Measurements from ENCODE around the gene TSHR.
"Not testable (repeated sequence)": the region's sequence is repeated elsewhere in the genome, so short reads cannot be mapped to it uniquely, and the experiment has no call there.

TSHR gene

DNA sequence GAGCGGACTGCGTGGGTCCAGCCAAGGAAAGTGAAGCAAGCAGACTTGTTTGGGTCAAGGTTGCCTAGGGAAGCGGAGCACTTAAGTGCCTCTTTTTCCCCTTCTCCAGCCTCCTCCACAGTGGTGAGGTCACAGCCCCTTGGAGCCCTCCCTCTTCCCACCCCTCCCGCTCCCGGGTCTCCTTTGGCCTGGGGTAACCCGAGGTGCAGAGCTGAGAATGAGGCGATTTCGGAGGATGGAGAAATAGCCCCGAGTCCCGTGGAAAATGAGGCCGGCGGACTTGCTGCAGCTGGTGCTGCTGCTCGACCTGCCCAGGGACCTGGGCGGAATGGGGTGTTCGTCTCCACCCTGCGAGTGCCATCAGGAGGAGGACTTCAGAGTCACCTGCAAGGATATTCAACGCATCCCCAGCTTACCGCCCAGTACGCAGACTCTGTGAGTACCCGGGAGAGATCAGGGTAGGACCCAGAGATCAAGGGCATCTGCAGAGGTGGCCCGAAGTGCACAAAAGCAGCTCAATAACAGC, at the start of gene TSHR:
Gene TSHR, plus strand, starts transcription at position 206 of the 526 bp plus-strand sequence. Its CDS starts 60 bp downstream, at position 266.
- DNase-seq (ENCODE audit: low read depth in 2 of 2, low spot score in 1 of 2), result no peak

DNA sequence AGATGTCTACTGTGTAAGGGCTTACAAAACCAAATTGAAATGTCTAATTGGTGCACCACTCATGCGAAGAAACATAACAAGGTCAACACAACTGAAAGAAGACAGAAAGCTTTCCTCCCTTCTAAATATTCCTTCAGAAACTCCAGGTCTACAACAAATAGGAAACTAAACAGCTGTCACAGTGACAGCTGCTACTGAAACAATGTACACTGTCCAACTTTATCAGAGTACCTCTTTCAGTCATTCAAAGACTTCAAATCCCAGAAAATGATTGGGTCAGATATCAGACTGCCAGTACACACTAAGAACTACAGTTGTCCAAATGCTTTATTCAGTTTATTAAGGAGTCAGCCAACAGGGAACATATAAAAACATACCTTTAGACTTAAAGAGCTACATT, 49.1 kb upstream of the TSHR start:
- DNase-seq (ENCODE audit: low read depth in 2 of 2, low spot score in 1 of 2), result no peak

DNA sequence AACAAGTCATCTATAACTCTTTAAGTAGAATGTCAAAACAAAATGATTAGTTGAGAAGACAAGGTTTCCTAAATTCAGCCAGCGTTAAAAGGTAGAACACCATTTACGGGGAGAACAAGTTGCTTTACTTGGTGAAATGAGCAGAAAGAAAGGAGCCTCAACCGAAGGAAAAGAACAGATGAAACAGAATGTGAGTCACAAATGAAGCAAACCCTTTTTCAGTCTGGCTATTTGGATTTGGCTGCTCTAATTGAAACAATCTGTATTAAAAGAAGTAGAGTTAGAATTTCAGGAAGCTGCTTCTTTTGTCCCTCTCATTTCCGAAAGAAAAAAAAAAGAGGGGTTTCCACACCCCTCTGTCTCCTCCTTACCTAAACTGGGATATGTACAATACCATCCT, 48.5 kb upstream of the TSHR start:
- DNase-seq (ENCODE audit: low read depth in 2 of 2, low spot score in 1 of 2), result no peak

DNA sequence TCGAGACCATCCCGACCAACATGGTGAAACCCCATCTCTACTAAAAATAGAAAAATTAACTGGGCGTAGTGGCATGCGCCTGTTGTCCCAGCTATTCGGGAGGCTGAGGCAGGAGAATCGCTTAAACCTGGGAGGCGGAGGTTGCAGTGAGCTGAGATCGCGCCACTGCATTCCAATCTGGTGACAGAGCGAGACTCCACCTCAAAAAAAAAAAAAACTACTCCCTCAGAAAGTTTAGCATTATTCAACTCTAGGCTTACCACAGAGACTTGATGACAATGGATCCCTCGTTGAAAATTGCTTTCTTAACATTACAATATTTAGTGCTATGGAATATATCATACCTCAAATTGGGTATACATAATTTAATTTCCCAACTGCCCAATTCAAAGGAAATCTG, 43.4 kb upstream of the TSHR start:
- not testable (repeated sequence) for DNase-seq (ENCODE audit: low read depth in 2 of 2, low spot score in 1 of 2)

DNA sequence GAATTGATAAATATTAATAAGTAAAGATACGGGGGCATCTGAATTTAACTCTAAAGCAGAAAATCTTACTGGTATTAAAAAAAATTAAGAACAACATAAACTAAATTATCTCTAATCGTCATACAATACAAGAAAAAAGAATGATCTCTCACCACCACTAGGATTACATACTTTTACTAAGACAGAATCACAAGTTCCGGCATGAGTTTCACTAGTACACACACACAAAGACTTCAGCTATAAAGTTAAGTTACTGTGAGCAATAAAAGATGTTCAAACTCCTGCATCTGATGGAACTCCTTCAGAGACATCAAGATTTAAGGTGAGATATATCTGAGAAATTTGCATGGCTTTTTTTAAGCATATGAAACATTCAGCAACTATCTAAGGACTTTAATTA, 35.8 kb upstream of the TSHR start:
- DNase-seq (ENCODE audit: low read depth in 2 of 2, low spot score in 1 of 2), result no peak

DNA sequence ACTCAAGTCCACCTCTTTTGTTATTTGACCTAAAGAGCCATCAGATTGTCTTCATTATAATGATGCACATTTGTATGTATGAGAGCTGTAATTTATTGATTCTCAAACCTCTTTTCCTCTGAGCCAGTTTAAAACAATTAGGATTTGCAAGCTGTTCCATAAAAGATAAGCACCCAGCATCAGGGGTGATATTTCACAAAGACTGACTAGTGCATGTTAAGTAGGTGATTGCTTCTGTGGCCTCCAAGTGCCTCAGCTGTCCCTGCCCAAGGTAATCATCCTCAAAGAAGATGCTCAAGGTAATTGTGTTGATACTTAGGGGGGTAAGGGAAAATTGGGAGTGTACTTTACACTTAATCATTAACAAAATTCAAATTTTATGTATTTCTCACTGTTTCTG, 32.1 kb upstream of the TSHR start:
- DNase-seq (ENCODE audit: low read depth in 2 of 2, low spot score in 1 of 2), result no peak

DNA sequence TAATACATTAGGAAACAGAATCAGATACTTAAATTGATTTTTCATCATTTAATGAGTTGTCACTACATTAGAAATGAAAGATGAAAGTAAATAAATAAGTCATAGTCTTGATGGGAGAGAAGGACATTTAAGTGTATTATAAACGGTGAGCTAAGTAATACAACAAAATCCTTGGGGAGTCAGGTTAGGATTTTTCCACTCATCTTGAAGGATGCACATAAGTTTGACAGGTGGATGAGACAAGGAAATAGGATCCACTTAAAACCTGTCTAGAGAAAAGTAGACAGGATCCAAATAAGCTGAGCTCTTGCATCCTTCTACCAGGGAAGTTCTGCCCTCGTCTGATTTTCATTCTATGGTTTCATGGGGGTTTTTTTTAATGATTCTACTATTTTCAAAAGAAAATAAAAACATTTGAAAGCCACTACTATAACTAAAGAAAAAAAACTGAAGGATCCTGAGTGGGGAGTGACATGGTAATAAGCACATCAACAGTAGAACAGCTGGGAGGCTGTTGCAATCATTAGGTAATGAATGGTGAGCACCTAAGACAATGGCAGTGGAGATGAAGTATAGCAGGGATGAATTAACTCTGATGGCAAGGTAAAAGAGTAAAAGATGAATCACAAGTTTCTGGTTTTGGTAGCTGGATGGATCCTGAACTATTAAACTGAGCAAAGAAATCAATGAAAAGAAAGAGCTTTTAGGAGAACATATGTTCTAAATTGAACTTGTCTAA, 30.9 kb upstream of the TSHR start:
- DNase-seq (ENCODE audit: low read depth in 2 of 2, low spot score in 1 of 2), result no peak

DNA sequence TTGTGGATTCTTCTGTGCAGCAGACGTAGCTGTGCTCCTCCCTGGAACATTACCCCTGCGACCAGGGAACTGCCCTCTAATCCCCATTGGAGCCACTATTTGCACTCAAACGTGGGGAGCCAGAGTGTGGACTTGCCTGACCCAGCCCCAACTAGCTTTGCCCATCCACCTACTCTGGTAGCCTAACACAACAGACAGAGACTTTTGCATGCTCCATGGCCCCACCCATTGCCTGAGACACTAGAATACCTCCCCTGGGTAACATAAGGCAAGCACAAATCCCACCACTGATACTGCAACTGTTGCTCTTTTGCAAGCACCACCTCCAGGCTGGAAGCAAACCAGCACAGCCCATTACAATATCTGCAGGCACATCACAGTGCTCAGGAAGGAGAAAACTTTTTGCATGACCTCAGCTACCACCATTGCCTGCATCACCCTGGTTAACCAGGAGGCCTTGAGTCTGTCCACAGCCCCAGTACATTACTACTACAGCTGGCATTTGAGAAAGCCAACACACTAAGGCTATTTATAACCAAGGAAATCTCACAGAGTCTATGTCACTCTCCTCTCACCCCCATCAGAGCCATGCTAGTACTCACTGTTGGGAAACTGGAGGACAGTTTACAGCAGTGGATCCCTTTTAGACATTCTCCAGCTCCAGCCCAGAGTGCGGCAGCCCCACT, 28.9 kb upstream of the TSHR start:
- DNase-seq (ENCODE audit: low read depth in 2 of 2, low spot score in 1 of 2), result no peak

DNA sequence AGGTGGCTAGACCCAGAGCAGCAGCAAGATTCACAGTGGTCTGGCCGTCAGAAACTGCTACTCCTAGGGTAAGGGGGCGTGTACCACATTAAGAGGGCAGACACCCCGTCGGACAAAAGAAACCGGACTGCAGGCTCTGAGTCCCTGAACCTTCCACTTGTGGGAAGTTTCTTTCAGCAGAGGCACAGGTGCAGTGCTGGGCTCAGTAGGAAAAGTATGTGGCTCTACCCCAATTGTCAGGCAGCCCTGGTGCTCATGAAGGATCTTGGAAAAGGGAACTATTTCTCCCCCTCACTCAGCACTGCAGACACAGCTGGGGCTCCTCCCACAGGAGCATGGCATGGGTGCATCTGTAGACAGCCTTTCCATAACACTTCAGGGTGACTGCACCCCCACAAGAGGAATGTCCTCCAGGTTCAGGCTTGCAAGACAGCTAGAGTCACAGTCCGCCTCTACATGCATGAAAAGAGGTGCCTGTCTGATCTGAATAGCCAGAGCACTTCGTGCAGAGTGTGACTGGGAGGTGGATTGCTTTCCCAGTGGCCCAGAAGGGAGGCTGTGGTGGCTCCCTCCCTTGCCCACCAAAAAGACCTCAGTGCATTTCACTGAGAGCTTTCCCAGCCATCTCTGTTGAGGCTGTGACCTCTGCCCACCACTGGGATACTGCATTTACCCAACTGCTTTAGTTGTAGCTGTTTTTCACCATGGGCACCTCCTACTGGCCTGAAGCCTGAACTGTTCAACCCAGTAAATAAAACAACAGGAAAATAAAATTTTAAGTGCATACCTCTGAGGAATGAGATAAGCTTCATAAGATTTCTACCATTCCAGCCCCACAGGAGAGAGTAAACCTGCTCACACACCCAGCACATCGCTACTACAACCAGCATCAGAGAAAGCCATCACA, 28.1 kb upstream of the TSHR start:
- DNase-seq (ENCODE audit: low read depth in 2 of 2, low spot score in 1 of 2), result no peak

DNA sequence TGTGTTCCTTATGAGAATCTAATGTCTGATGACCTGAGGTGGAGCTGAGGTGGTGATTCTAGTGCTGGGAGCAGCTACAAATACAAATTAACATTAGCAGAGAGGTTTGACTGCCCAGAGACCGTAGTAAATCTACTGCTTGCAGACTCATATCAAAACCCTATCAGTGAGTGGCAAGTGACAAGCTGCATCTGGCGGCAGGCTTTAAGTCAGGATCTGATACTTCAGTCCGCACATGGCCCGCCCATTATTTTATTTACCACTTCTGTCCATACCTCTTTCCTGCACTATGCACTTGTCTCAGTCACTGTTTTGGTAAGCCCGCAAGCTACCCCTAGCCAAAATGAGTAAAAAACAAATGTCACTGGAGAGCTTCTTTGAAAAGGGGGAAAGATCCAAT, 25.3 kb upstream of the TSHR start:
- DNase-seq (ENCODE audit: low read depth in 2 of 2, low spot score in 1 of 2), result no peak

DNA sequence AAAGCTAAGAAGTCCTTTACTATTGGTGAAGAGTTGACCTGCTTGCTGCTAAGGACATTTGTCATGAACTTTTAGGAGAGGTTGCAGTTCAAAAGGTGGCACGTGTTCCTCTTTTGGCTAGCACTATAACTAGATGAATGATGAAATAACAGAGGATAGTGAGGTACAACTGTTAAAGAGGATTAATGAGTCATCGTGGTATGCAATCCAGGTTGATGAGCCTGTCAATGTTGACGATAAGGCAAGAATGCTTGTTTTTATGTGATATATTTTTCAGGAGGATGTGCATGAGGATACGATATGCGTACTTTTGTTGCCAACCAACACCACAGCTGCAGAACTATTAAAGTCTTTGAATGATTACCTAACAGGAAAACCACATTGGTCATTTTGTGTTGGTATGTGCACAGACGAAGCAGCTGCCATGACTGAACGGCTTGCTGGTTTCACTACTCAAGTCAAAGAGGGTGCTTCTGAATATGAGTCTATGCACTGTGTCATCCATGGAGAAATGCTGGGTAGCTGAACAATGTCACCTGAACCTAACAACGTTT, 24.5 kb upstream of the TSHR start:
- DNase-seq (ENCODE audit: low read depth in 2 of 2, low spot score in 1 of 2), result no peak

DNA sequence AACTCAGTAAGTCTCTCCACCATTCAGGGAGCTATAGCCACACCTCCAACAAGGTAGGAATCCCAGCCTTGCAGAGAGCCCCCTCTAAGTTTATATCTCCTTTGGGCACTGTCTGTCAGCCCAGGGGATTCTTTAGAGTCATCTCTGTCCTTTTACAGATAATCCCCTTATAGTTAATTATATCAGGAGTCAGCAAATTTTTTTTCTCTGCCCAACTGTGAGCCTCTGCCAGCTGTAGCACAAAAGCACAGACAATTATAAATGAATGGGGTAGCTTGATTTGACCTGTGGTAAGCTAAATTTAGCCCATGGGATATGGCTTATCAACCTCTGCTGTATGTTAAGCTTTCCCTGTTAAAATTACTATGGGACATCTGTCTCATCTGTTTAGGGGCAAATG, 22.1 kb upstream of the TSHR start:
- no peak for DNase-seq (ENCODE audit: low read depth in 2 of 2, low spot score in 1 of 2)

DNA sequence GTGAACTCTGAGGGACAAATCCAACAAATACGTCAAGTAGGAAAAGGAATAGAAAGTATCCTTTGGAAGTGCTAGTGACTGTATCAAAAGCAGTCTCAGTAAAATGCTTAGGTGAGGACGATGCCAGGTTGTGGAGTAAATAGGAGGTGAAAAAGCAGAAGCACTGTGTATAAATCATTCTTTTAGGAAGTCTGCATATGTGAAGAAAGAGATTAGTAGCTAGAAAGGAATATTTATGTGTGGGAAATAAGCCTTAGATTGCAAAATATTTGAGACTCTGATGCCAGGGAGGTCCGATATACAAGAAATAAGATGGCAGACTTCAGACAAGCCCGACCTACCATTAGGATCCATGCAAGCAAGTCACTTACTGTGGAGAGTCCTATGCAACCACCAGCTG, 21.7 kb upstream of the TSHR start:
- no peak for DNase-seq (ENCODE audit: low read depth in 2 of 2, low spot score in 1 of 2)

DNA sequence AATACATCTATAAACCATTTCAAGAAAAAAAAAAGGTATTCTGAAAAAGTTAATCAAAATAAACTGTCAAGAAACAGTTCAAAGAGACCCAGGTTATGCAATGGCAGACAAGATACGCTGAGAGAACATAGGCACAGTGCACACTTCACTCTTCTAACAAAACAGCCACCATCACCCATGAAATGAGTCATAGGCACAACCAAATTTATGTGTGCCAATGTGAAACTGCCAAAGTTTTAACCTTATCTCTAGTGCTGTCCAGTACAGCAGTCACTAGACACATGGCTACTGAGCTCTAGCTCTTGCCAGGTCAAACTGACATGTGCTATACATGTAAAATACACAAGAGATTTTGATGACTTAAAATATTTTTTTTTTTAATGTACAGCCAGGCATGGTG, 15.3 kb upstream of the TSHR start:
- no peak for DNase-seq (ENCODE audit: low read depth in 2 of 2, low spot score in 1 of 2)

DNA sequence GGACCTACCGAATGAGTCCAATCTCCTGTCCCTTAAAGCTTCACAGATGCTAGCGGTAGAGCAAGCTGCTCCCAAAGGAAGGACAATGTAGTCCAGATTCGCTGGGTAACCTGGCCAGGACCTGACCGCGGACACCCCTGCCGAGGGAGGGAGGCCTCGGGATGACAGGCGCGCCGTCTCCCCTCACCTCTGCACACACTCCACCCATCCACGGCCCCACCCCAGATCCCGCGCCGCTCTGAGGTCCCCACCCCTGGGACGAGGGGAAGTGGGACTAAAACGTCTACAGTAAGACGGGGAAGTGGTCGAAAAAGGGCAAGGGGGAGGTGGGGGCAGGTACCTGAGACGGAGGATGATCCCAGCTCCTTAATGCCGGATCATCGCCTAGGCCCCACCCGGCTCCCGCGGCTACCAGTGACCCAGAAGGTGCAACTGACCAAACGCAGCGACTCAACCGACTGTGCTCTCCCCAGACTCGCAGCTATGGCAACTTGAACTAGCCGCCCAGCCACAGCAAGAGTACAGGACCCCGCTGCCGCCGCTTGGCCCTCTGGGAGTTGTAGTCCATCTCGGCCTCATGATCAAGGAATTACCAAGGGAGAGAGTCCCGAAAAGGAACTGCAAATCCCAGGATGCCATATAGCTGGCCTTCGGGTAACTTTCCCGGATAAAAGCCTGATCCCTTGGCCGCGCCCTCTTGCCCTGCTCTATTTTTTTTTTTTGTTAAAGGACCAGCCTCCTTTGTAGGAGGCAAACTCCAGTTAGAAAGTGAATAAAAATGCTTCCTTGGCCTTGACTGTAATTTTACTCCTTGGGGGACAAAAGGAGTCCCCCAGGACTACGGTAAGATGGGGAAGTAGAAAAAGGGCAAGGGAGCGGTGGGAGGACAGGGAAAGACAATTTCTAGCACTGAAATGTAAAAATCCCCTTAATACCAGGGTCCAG, 13.9 kb upstream of the TSHR start, which contains the start of gene CEP128:
Gene CEP128, minus strand, starts transcription at position 498 of the 945 bp plus-strand sequence.
- DNase-seq (ENCODE audit: low read depth in 2 of 2, low spot score in 1 of 2), result peak; percentile 64 to 67

DNA sequence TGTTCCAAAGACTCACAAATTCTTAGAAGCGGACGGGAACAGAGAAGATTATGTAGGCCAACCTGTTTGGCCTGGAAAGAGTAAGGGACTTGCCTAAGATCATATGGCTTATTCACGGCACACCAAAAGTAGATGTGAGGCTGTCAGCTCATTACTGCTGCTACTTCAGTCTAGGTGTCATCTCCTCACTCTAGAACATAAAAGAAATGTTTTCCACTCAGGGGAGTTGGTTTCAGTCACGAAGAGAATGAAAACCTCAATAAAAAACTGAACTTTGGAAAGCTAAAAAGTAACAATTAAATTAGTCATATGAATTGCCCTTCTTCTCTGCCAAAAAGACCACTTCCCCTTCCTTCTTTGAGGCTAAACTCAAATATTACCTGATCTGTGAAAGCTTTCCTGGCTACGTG, 13.2 kb upstream of the TSHR start:
- DNase-seq (ENCODE audit: low read depth in 2 of 2, low spot score in 1 of 2), result no peak

DNA sequence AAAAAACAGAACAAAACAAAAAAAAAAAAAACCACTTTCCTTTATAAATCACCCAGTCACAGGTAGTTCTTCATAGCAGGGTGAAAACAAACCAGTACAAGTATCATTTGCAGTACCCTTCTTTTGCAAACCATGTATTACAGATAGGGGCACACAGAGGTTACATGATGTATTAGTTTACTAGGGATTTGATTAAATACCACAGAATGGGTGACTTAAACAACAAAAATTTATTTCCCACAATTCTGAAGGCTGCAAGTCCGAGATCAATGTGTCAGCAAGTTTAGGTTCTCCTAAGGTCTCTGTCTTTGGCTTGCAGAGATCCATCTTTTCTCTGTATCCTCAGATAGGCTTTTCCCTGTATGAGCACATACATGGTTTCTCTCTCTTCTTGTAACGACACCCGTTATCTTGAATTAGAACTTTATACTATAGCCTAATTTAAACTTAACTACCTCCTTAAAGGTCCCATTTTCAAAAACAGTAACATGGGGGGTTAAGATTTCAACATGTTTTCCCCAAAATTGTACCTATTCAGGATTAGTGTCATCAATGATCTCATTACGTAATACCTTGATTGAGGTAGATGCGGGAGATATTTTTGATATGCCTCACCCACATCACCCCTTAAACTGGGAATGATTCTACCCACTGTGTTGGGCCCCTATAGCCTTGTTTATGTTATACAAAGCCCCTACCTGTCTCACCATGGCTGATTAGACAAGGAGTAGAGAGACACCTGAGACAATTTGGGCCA, 10.4 kb upstream of the TSHR start:
- DNase-seq (ENCODE audit: low read depth in 2 of 2, low spot score in 1 of 2), result no peak

DNA sequence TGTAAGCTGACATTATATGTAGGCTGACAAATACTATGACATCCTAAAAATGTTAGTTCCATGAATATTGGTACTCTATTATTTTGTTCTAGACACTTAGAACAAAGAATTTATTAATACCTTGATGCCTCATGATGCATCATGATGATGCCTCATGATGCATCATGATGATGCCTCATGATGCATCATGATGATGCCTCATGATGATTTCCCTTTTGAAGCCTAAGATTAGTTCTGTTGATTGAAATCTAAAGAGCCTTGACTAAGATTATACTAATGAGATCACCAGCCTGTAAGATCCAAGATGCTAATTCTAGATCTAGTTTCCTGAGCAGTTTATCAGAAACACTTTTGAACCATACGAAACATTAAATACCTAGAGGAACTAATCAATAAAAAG, 9.2 kb upstream of the TSHR start:
- no peak for DNase-seq (ENCODE audit: low read depth in 2 of 2, low spot score in 1 of 2)

DNA sequence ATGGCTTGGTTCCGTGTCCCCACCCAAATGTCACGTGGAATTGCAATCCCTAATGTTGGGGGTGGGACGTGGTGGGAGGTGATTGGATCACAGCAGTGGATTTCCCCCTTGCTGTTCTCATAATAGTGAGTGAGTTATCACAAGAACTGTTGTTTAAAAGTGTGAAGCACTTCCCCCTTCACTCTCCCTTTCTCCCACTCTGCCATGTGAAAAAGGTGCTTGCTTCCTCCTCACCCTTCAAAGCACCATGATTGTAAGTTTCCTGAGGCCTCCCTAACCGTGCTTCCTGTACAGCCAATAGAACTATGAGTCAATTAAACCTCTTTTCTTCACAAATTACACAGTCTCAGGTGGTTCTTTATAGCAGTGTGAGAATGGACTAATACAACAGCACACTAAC, 8.6 kb upstream of the TSHR start:
- no peak for DNase-seq (ENCODE audit: low read depth in 2 of 2, low spot score in 1 of 2)
